ENCODE results near the gene ARRB2.

- TF ChIP-seq POLR2A (IDR thresholded peaks at IDR 0.05; ENCODE audit: low read length) (no peak), GATA1 (IDR thresholded peaks at IDR 0.05; ENCODE audit: low read depth, low read length) (no peak)
Observed at GRCh38 chr17:4744999-4745969, 34.9 kb downstream of the ARRB2 start.
